Hepatocyte (in vitro differentiated cells): ENCODE data around the gene AQP11.

Experiments
- CTCF ChIP-seq: fragments of 200-600 bp; sonication (generic); IDR thresholded peaks from 2 replicates; pipeline ENCODE4 v1.5.1; 2016; ENCODE audit warnings: antibody characterized with exemption, mild to moderate bottlenecking; ENCODE audit not compliant: poor library complexity
- EZH2 ChIP-seq: fragments of 200-600 bp; sonication (generic); IDR thresholded peaks from 2 replicates; pipeline ENCODE4 v1.6.1; 2016; ENCODE audit warnings: antibody characterized with exemption, mild to moderate bottlenecking, borderline replicate concordance

GRCh38 chr11:77630157-77630710 is 40.5 kb downstream of the AQP11 start:
- no peak for TF ChIP-seq EZH2
- TF ChIP-seq CTCF: no peak
